SW 1271 (cell line): ENCODE results near the gene USP22.
"Not testable (repeated sequence)": the region's sequence is repeated elsewhere in the genome, so short reads cannot be mapped to it uniquely, and the experiment has no call there.

Experiments used
- DNase-seq, 2 experiments: peaks; one replicate each; lab custom pipeline; 2025; lab: John Stamatoyannopoulos, UW

Gene USP22

GRCh38 chr17:20988001-20988636, 54.7 kb downstream of the USP22 start:
- DNase-seq, result no peak

DNA sequence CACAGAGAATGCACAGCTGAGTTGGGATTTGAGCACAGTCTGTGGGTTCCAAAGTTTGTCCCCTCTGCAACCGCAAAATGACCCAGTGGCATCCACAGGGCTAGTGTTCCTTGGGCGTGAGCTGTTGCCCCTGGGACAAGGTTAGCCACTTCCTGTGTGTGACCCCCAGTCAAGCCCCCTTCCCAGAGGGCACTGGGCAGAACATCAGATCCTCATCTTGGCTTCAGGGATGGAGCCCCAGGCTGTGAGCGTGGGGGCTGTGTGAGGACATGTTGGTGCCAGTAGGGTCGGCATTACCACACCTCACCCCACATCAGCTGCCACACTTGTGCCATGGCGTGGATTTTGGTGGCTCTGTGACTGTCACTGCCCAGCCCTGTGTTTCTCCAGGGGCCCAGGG, 55.3 kb downstream of the USP22 start:
- no peak for DNase-seq

GRCh38 chr17:20986767-20987510, 55.9 kb downstream of the USP22 start:
- DNase-seq, result no peak

DNA sequence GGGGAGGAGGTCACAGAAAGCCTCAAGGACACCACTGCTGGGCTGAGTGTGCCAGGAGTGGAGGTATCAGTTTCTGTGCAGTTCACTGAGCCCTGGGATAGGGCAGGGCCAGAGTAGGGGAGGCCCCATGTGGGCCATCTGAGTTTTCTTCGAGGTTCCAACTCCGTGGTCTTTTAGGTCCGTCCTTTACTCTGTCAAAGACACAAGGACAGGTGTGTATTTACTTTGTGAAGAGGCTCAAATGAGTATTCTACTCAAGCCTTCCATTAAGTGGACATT, 59.5 kb downstream of the USP22 start:
- DNase-seq, result no peak

- DNase-seq, result no peak
These were observed 60.0 kb downstream of the USP22 start for GRCh38 chr17:20982589-20983358.

DNA sequence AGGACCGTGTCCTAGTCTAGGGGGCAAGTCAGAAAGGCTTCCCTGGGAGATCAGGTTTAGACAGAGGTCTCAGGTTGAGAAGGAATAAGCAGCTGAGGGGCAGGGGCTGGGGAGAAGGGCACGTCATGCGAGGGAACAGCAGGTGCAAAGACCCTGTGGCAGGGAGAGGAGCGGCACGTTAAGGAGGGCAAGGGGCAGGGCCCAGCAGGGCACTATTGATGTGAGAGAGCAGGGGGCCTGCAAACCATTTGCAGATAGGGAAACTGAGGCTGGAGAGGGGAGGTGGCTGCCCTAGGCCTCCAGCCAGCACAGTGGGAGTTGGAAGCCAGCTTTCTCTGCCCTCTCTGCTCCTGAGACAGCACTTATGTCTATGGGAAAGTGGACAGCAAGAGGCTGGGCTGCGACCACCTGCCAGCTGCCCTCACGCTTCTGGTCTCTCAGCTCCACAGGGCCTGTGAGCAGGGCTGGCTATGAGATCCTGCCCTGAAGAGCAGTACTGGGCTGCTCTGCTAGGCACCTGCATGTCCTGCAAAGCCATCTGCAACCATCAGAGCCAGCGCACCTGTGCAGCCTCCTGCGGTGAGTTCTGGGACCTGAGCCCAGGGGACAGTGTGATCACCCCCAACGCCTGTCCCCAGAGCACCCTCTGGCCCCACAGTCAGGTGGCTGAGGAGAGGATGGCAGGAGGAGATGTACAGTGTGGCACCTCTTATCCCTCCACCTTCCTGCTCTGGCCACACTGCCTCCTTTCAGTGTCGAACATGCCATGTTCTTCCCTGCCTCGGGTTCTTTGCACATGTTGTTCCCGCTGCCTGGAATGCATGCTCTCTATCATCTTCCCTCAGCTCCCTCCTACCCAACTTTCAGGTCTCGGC, 61.5 kb downstream of the USP22 start:
- no peak for DNase-seq

GRCh38 chr17:20979792-20980083, 63.1 kb downstream of the USP22 start:
- no peak for DNase-seq

DNA sequence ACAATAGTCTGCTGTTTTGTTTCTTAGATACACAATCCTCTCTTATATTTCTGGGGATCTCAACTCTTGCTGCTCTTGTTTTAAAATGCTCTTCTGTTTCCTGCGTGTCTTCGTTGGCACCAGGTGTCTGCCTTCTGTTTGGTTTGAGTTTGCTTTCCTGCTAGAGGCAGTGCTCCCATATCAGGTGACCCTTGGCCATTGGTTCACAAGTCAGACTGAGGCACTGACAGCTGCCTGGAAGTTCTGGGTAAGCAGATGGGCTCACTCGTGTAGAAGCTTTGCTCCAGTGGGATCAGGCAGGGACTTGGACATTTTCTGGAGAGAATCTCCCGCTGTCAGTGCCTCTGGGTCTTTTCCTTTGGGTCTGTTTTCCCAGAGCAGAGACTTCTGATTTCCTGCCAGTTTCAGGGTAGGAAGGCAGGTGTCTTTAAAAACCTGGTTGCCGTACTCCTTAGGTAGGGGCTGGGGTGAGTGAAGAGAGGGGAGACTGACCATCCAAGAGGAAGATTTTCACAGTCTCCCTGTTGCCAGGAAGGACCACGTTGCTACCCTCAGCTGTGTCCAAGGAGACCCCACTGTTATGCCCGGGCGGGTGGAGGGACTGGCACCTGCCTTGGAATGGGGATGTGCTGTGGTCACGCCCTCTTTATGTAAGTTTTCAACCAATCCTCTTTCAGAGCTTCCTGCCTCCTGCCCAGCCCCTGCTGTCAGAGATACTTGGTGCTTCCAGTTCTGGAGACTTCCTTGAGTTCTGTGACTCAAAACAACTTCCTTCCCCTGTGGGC, 63.6 kb downstream of the USP22 start:
- not testable (repeated sequence) for DNase-seq

- not testable (repeated sequence) for DNase-seq
These were observed 65.1 kb downstream of the USP22 start for GRCh38 chr17:20977609-20978253.

DNA sequence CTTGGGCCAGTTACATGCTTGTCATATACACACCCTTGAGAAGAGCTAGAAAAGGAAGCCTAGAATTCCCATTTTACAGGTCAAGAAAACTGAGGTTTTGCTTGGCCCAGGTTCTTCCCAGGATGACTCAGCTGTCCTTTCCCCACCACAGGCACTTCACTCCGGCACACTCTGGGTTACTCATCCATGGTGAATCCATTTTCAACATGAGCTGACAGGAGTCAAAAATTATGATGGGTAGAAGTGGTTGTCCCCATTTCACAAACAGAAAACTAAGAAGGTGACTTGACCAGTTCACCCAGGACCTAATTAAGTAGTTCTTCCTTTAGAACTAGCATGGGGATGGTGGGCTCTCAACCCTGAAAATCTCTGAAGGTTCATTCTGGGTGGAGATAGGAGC, 67.2 kb downstream of the USP22 start:
- no peak for DNase-seq

- DNase-seq, result no peak
These were observed 72.5 kb downstream of the USP22 start for GRCh38 chr17:20970329-20970728.

DNA sequence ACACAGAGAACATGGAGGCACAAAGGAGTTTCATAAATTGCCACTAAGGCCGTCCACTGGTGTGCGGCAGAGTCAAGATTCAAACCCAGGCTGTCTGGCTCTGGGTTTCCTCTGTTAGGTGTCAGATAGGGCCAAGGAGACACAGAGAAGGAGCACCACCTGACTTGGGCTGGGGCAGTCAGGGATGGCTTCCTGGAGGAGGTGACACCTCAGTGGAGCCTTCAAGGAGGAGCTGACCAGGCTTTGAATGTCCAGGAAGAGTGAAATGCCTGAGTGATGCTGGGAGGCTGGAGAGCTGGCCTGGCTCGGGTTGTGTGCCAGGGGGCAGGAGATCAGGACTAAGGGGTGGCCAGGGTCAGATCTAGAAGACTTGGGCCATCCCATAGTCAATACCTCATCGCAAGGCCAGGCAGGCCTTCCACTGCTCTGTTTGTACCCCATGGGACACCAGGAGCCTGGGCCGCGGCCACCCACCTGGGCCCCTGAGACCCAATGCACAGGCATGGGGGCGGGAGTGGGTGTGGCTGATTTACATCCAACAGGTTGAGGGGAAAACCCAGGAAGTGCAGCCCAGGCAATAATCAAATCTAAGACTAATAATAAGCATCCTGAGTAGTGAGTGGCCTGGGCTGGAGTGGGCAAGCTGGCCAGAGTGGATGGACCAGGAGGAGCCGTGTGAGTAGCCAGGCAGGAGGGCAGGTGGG, 73.7 kb downstream of the USP22 start:
- DNase-seq, result no peak

GRCh38 chr17:20967776-20968175, 75.0 kb downstream of the USP22 start:
- DNase-seq, result no peak

DNA sequence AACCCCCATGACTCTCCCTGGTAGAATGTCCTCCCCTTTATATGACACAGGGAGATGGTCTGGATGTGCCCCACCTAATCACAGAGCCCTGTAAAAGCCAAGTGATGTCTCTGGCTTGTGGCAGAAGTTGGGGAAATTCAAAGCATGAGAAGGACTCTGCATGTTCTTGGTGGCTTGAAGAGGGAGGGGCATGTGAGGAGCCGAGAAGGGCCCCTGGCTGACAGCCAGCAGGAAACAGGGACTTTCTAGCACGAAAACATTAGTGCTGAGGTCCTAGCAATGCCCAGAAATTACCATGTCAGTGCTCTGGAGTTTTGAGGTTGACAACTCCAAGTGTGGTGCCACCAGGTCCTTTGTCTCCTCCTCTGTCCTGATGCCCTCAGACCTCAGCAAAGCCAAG, 75.9 kb downstream of the USP22 start:
- DNase-seq, result no peak

GRCh38 chr17:20965492-20965891, 77.3 kb downstream of the USP22 start:
- DNase-seq, result no peak

DNA sequence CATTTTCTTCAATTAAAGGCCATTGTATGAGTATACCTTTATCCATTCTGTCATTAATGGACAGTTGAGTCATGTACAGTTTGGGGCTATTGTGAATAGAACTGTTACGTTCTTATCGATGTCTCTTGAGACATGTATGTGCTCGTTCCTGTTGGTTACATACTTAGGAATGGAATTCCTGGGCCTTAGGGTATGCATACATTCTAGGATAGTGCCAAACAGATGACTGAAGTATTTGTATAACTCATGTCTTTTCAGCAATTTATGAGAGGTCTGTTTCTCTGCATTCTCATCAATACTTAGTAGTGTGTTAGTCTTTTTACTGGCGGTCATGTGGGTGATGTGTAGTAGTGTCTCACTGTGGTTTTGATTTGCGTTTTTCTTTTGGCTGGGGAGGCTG, 81.2 kb downstream of the USP22 start:
- no peak for DNase-seq

GRCh38 chr17:20960871-20961270, 81.9 kb downstream of the USP22 start:
- DNase-seq, result no peak

- no peak for DNase-seq
These were observed 87.1 kb downstream of the USP22 start for GRCh38 chr17:20955427-20956323.

DNA sequence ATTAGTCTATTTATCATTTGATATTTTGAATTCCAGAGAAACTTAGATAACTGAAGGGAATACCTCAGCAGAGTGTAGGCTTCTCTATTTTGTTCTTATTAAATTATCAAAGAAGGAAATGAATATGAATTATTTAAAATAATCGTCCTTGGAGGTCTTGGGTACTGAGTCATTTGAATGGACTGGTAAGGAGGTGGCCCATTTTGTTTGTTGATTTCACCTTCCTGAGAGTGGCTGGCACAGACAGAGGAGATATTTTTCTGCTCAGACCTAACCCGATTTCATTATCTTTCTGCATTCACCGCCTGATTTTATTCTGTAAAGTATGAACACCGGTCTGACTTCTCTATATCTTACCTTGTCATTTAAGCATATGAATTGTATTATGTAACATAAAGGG, 88.0 kb downstream of the USP22 start:
- DNase-seq, result no peak

DNA sequence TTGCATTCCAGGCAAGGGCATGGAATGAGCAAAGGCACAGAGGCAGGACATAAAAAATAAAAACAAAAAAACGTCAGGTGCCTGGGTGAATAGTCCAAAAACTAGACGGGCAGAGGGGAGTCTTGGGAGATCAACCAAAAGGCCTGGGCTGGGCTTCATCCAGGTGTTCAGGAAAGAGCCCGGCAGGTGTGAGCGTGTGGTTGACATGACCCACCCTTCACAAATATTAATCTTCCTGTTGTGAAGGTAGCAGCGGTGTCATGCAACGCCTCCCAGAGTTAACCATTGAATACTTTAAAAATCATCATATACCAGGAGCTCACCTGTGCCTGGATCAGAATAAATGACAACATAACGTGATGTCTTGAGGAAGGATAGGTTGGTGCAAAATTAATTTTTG, 90.6 kb downstream of the USP22 start:
- no peak for DNase-seq
